Tibial nerve (tissue), 3 donors: ENCODE data around the gene LIMK1.

Experiments used
- CTCF ChIP-seq, 5 experiments: fragments of 200-600 bp in 3 of 5; fragments of 450-650 bp in 2 of 5; sonication (generic) in 3 of 5; IDR thresholded peaks; one replicate each; pipeline ENCODE4 v1.5.1; 2016 to 2019; ENCODE audit warnings: antibody characterized with exemption in 5 of 5, mild to moderate bottlenecking in 3 of 5, moderate library complexity in 2 of 5
- POLR2A ChIP-seq, 2 donors: fragments of 450-650 bp; IDR thresholded peaks; one replicate each; pipeline ENCODE4 v1.6.1; 2017; ENCODE audit warnings: antibody characterized with exemption in 2 of 2, mild to moderate bottlenecking in 2 of 2, moderate library complexity in 2 of 2

- TF ChIP-seq CTCF (IDR thresholded peaks at IDR 0.05) = no peak
- TF ChIP-seq POLR2A (IDR thresholded peaks at IDR 0.05) = no peak
Measured at GRCh38 chr7:74121401-74122249, 38.0 kb downstream of the LIMK1 start.
